AG09319 (cell line): ENCODE measurements around the gene EPB41L4A.
"Not testable (repeated sequence)": the region's sequence is repeated elsewhere in the genome, so short reads cannot be mapped to it uniquely, and the experiment has no call there.

ENCODE experiments used
- DNase-seq: peaks from one replicate; pipeline ENCODE4 v3.0.0-alpha.2; 2010; ENCODE audit warnings: low read depth; ENCODE audit errors: extremely low read depth
- TF ChIP-seq, protein P1 (sequence below): IDR thresholded peaks from 2 replicates; pipeline ENCODE4 v1.5.1; 2011; ENCODE audit warnings: low read depth, mild to moderate bottlenecking, inconsistent platforms, low read length, moderate library complexity

EPB41L4A gene, protein sequence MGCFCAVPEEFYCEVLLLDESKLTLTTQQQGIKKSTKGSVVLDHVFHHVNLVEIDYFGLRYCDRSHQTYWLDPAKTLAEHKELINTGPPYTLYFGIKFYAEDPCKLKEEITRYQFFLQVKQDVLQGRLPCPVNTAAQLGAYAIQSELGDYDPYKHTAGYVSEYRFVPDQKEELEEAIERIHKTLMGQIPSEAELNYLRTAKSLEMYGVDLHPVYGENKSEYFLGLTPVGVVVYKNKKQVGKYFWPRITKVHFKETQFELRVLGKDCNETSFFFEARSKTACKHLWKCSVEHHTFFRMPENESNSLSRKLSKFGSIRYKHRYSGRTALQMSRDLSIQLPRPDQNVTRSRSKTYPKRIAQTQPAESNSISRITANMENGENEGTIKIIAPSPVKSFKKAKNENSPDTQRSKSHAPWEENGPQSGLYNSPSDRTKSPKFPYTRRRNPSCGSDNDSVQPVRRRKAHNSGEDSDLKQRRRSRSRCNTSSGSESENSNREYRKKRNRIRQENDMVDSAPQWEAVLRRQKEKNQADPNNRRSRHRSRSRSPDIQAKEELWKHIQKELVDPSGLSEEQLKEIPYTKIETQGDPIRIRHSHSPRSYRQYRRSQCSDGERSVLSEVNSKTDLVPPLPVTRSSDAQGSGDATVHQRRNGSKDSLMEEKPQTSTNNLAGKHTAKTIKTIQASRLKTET

DNA sequence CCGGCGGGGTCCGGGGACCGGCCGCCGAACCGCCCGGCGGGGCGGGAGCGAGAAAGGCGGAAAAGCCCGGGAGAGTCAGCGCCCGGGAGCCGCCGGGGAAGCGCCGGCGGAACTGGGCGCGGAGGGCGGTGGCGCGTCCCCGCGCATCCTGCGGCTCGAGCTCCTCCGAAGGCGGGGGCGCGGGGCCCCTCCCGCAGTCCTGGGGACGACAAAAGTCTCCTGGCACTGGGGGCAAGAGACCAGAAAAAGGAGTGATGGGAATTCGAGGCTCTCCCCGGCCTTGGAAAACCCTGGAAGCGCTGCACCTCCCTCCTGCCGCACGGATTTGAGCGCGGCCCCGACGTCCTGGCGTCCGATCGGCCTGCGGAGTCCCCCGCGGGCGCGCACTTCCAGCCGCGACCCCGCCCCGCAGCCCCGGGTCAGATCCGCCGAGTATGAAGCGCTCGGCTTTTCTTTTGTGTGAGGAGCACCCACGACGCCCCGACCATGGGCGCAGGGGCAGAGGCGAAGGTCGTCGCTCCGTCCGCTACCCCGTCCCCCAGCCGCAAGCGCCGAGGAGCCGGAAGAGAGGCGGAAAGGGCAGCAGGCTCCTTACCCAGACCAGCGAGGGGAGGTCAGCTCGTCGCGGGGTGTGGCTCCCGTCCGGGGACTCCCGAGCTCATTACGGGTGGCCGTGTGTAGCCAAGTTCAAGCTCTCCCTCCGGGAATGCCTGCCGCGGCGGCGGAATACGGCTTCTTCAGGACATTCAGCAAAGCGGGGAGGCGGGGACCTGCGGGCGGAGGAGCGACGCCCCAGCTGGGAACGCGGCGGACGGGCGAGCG, at the start of gene EPB41L4A:
Gene EPB41L4A, minus strand, starts transcription at position 114 of the 822 bp plus-strand sequence. CDS start 238 bp downstream, outside the sequence.
- no peak for DNase-seq
- TF ChIP-seq, protein P1, sequence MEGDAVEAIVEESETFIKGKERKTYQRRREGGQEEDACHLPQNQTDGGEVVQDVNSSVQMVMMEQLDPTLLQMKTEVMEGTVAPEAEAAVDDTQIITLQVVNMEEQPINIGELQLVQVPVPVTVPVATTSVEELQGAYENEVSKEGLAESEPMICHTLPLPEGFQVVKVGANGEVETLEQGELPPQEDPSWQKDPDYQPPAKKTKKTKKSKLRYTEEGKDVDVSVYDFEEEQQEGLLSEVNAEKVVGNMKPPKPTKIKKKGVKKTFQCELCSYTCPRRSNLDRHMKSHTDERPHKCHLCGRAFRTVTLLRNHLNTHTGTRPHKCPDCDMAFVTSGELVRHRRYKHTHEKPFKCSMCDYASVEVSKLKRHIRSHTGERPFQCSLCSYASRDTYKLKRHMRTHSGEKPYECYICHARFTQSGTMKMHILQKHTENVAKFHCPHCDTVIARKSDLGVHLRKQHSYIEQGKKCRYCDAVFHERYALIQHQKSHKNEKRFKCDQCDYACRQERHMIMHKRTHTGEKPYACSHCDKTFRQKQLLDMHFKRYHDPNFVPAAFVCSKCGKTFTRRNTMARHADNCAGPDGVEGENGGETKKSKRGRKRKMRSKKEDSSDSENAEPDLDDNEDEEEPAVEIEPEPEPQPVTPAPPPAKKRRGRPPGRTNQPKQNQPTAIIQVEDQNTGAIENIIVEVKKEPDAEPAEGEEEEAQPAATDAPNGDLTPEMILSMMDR = no peak

DNA sequence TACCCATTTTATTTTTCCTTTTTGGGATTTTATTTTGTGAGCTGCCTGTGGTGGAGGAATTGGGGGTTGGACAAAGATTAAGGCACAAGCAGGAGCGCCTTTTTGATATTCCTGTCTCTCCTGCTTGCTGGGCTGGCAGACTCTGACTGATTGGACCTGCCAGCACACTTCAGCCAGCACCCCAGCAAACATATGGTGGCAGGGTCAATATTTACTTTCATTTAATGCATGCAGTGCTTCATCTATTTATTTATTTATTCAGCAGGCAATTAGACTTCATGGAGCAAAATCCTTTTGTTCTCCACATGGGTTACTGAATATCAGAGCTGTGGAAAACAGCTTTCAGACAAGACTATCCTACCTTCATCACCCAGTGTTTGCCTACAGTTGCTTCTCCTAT, 48.4 kb upstream of the EPB41L4A start:
- TF ChIP-seq, protein P1 = no peak
- DNase-seq = no peak

DNA sequence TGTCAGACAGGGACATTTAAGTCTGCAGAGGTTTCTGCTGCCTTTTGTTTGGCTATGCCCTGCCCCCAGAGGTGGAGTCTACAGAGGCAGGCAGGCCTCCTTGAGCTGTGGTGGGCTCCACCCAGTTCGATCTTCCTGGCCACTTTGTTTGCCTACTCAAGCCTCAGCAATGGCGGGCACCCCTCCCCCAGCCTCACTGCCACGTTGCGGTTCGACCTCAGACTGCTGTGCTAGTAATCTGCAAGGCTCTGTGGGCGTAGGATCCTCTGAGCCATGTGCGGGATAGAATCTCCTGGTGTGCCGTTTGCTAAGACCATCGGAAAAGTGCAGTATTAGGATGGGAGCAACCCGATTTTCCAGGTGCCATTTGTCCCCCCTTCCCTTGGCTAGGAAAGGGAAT, 47.2 kb upstream of the EPB41L4A start:
- not testable (repeated sequence) for DNase-seq

DNA sequence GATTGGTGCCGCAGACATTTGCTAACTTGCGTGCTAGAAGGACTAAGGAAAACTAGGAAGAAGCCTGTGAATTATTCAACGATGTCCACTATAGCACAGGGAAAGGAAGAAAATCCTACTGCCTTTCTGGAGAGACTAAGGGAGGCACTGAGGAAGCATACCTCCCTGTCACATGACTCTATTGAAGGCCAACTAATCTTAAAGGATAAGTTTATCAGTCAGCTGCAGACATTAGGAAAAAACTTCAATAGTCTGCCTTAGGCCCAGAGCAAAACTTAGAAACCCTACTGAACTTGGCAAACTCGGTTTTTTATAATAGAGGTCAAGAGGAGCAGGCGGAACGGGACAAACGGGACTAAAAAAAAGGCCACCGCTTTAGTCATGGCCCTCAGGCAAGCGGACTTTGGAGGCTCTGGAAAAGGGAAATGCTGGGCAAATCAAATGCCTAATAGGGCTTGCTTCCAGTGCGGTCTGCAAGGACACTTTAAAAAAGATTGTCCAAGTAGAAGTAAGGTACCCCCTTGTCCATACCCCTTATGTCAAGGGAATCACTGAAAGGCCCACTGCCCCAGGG, 28.2 kb upstream of the EPB41L4A start:
- DNase-seq = not testable (repeated sequence)

DNA sequence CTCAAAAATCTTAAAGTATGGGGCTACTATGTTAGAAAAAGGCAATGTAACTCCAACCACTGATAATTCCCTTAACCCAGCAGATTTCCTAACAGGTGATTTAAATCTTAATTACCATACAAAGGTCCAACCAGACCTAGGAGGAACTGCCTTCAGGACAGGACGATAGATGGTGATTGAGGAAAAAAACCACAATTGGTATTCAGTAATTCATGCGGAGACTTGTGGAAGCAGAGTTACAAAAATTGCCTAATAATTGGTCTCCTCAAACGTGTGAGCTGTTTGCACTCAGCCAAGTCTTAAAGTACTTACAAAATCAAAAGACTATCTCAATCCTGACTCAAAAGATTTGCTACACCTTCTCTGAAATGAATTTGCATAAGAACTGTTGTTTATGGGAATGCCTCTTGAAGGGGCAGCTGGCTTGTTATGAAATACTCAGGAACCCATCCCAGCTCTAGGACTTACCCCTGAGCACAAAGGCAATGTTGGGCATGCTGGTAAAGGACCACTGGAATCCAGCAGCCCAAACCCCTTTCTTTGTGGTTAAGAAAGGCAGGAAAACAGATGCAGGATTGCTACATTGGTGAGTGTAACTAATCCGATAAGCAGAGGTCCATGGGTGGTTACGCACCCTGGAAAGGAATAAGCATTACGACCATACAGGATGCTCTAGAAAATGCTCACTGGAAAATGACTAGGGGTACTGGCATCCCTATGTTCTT, 26.7 kb upstream of the EPB41L4A start:
- DNase-seq = no peak
- TF ChIP-seq, protein P1 = no peak

DNA sequence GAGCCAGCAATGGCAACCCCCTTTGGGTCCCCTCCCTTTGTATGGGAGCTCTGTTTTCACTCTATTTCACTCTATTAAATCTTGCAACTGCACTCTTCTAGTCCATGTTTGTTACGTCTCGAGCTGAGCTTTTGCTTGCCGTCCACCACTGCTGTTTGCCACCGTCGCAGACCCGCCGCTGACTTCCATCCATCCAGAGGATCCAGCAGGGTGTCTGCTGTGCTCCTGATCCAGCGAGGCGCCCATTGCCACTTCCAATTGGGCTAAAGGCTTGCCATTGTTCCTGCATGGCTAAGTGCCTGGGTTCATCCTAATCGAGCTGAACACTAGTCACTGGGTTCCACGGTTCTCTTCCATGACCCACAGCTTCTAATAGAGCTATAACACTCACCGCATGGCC, 24.9 kb upstream of the EPB41L4A start:
- DNase-seq = not testable (repeated sequence)

DNA sequence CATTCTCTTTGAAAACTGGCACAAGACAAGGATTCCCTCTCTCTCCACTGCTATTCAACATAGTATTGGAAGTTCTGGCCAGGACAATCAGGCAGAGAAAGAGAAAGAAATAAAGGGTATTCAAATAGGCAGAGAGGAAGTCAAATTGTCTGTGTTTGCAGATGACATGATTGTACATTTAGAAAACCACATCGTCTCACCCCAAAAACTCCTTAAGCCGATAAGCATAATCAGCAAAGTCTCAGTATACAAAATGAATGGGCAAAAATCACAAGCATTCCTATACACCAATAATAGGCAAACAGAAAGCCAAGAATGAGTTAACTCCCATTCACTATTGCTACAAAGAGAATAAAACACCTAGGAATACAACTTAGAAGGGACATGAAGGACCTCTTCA, 21.0 kb upstream of the EPB41L4A start:
- DNase-seq = no peak
- TF ChIP-seq, protein P1 = no peak

DNA sequence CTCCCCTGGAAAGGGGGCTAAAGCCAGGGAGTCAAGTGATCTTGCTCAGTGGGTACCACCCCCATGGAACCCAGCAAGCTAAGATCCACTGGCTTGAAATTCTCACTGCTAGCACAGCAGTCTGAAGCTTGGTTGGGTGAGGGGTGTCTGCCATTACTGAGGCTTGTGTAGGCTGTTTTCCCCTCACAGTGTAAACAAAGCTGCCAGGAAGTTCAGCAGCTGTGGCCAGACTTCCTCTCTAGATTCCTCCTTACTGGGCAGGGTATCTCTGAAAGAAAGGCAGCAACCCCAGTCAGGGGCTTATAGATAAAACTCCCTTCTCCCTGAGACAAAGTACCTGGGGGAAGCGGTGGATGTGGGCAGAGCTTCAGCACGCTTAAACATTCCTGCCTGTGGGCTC, 17.1 kb upstream of the EPB41L4A start:
- no peak for DNase-seq
- TF ChIP-seq, protein P1 = no peak
